NB4 (cell line): ENCODE results near the gene USP54.

ENCODE experiments used
- CTCF ChIP-seq: IDR thresholded peaks from one replicate; pipeline ENCODE4 v1.5.1; 2012; ENCODE audit warnings: low read depth, low read length
- MYC ChIP-seq: IDR thresholded peaks from 2 replicates; pipeline ENCODE4 v1.6.1; 2011; ENCODE audit warnings: low read depth, low read length
- POLR2A ChIP-seq: IDR thresholded peaks from 2 replicates; pipeline ENCODE4 v1.6.1; 2011; ENCODE audit warnings: mild to moderate bottlenecking; ENCODE audit not compliant: insufficient read length; ENCODE audit errors: extremely low read depth

DNA sequence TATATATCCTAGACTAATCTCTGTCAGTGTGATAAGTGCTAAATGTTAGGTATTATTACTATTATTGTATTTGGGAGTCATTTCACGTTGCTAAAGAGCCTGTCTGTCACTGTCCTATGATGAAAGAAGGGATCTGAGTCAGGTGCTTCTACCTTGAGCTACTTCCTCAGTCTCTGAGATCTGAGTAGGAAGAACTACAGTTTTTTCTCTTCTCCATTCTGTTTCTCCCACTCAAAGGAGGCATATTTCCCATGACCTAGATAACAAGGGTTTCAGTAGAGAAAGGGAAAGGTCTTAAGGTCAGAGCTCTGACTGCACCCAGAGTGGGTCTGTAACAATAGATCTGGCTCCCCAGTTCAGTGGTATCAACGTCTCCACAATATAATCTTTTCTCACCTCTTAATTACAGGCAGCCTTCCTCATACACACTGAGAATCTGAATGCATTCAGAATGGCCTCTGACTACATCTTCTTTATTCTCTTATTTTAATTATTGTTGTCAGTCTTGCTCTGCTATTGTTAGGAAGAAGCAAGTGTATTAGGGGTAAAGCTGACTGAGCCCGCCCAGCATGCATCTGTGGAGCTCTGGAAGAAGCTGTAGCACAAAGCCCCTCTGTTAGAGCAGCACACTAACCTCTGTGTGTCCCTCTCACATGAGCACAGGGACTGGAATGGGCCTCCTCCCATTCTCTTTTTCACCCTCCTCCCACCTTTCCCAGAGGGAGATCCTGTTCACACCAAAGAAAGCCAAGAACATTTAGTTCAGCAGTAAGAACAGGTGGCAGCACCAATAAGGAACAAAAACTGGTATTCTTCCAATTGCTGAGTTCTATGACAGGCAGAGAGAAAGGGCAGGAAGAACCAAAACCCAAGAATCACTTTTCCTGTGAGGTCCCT, 38.1 kb downstream of the USP54 start:
- TF ChIP-seq CTCF, result no peak
- no peak for TF ChIP-seq POLR2A
- TF ChIP-seq MYC, result no peak
